IPS-18a (cell line): ENCODE data around the gene KIF22.
A peak's percentile ranks its signal among the peaks of the same experiment; 100 is the strongest.
"Not testable (repeated sequence)": the region's sequence is repeated elsewhere in the genome, so short reads cannot be mapped to it uniquely, and the experiment has no call there.

ENCODE experiments used
- H3K27ac ChIP-seq: one replicate; pipeline ENCODE4 v1.5.1; 2013; ENCODE audit warnings: low read length
- H3K27me3 ChIP-seq: one replicate; pipeline ENCODE4 v1.6.1; 2013; ENCODE audit warnings: mild to moderate bottlenecking, low read length; ENCODE audit not compliant: control insufficient read depth, insufficient read depth
- H3K36me3 ChIP-seq: one replicate; pipeline ENCODE4 v1.6.1; 2013; ENCODE audit warnings: low read depth, low read length; ENCODE audit not compliant: control insufficient read depth
- H3K4me1 ChIP-seq: one replicate; pipeline ENCODE4 v1.6.1; 2013; ENCODE audit warnings: low read depth, low read length; ENCODE audit not compliant: control insufficient read depth
- H3K4me3 ChIP-seq: one replicate; pipeline ENCODE4 v1.5.1; 2013; ENCODE audit warnings: low read length
- H3K9ac ChIP-seq: one replicate; pipeline ENCODE4 v1.6.1; 2013; ENCODE audit warnings: mild to moderate bottlenecking, low read length, moderate library complexity
- H3K9me3 ChIP-seq: one replicate; pipeline ENCODE4 v1.6.1; 2013; ENCODE audit warnings: low read depth, low read length; ENCODE audit not compliant: control insufficient read depth

The KIF22 gene

GRCh38 chr16:29790949-29791844, 646 bp downstream of the KIF22 start:
- peak overlapping the region; percentile 87 for H3K9ac ChIP-seq
- H3K27me3 ChIP-seq: no peaks in the 10 kb centered on the region
- peaks cover 14% of the 10 kb centered on the region for H3K4me1 ChIP-seq
- peak overlapping the region; percentile 7 for H3K27ac ChIP-seq
- H3K4me3 ChIP-seq: peak overlapping the region; percentile 85
- no peaks in the 10 kb centered on the region for H3K9me3 ChIP-seq
- H3K36me3 ChIP-seq: peaks cover 3% of the 10 kb centered on the region

GRCh38 chr16:29791845-29792807, 1.6 kb downstream of the KIF22 start:
- H3K36me3 ChIP-seq: peaks cover 11% of the 10 kb centered on the region
- H3K27me3 ChIP-seq: no peaks in the 10 kb centered on the region
- H3K4me3 ChIP-seq: peak overlapping the region; percentile 85
- H3K9ac ChIP-seq: peak overlapping the region; percentile 87
- H3K27ac ChIP-seq: no peak overlapping the region
- no peaks in the 10 kb centered on the region for H3K9me3 ChIP-seq
- H3K4me1 ChIP-seq: peaks cover 14% of the 10 kb centered on the region

GRCh38 chr16:29793153-29793552, 2.6 kb downstream of the KIF22 start:
- not testable (repeated sequence) for H3K4me3 ChIP-seq, H3K9ac ChIP-seq, H3K27ac ChIP-seq, H3K27me3 ChIP-seq, H3K9me3 ChIP-seq
- Histone ChIP-seq H3K4me1 (peaks cover 14% of the 10 kb centered on the region), H3K36me3 (peaks cover 21% of the 10 kb centered on the region)

- no peak overlapping the region for H3K9ac ChIP-seq
- H3K9me3 ChIP-seq: no peaks in the 10 kb centered on the region
- H3K4me3 ChIP-seq: no peak overlapping the region
- peaks cover 32% of the 10 kb centered on the region for H3K36me3 ChIP-seq
- peaks cover 14% of the 10 kb centered on the region for H3K4me1 ChIP-seq
- no peaks in the 10 kb centered on the region for H3K27me3 ChIP-seq
- no peak overlapping the region for H3K27ac ChIP-seq
Observed at GRCh38 chr16:29794231-29794710, 3.7 kb downstream of the KIF22 start.

- Histone ChIP-seq H3K27ac (no peak overlapping the region), H3K9me3 (no peaks in the 10 kb centered on the region), H3K27me3 (no peaks in the 10 kb centered on the region), H3K9ac (no peak overlapping the region), H3K36me3 (peaks cover 61% of the 10 kb centered on the region), H3K4me3 (no peak overlapping the region), H3K4me1 (peaks cover 10% of the 10 kb centered on the region)
Observed at GRCh38 chr16:29802416-29802935, 11.9 kb downstream of the KIF22 start.

- peaks cover 54% of the 10 kb centered on the region for H3K36me3 ChIP-seq
- H3K9me3 ChIP-seq: no peaks in the 10 kb centered on the region
- H3K27ac ChIP-seq: no peak overlapping the region
- peak overlapping the region; percentile 84 for H3K4me3 ChIP-seq
- H3K9ac ChIP-seq: peak overlapping the region; percentile 79
- H3K27me3 ChIP-seq: no peaks in the 10 kb centered on the region
- H3K4me1 ChIP-seq: peaks cover 17% of the 10 kb centered on the region
Observed at GRCh38 chr16:29804020-29804419, 13.5 kb downstream of the KIF22 start.

- Histone ChIP-seq H3K4me3 (peak overlapping the region; percentile 84), H3K9ac (peak overlapping the region; percentile 79), H3K36me3 (peaks cover 52% of the 10 kb centered on the region), H3K4me1 (peaks cover 24% of the 10 kb centered on the region), H3K27me3 (no peaks in the 10 kb centered on the region), H3K27ac (peak overlapping the region; percentile 88), H3K9me3 (no peaks in the 10 kb centered on the region)
Observed at GRCh38 chr16:29804455-29805231, 14.1 kb downstream of the KIF22 start.

- peaks cover 49% of the 10 kb centered on the region for H3K36me3 ChIP-seq
Observed at GRCh38 chr16:29805232-29806098, 14.9 kb downstream of the KIF22 start.

GRCh38 chr16:29806099-29806579, 15.6 kb downstream of the KIF22 start, which contains the start of gene MAZ:
Gene MAZ (plus strand): TSS chr16:29806529. CDS start chr16:29806702, 173 bp downstream.
- Histone ChIP-seq H3K4me1 (peaks cover 34% of the 10 kb centered on the region), H3K9me3 (no peaks in the 10 kb centered on the region), H3K9ac (peak within 1 kb of the TSS; percentile 83), H3K27ac (no peak within 1 kb of the TSS), H3K36me3 (peaks cover 44% of the 10 kb centered on the region), H3K4me3 (peak within 1 kb of the TSS; percentile 86), H3K27me3 (no peaks in the 10 kb centered on the region)

More at GRCh38 chr16:29805232-29806098, 14.9 kb downstream of the KIF22 start:
- Histone ChIP-seq H3K9me3 (no peaks in the 10 kb centered on the region), H3K27me3 (no peaks in the 10 kb centered on the region), H3K9ac (peak overlapping the region; percentile 79), H3K27ac (peak overlapping the region; percentile 88), H3K4me3 (peak overlapping the region; percentile 84), H3K4me1 (peaks cover 30% of the 10 kb centered on the region)
